GM21447 (cell line): ENCODE measurements around the gene PIP5K1C.
"Not testable (repeated sequence)": the region's sequence is repeated elsewhere in the genome, so short reads cannot be mapped to it uniquely, and the experiment has no call there.

Experiments used
- ATAC-seq: cut with Tn5 transposase; IDR thresholded peaks from one replicate; pipeline ENCODE4 v1.9.1; 2021; ENCODE audit not compliant: unreplicated experiment

Gene PIP5K1C

GRCh38 chr19:3678188-3678587, 22.1 kb downstream of the PIP5K1C start:
- no peak for ATAC-seq

GRCh38 chr19:3674784-3675543, 25.3 kb downstream of the PIP5K1C start:
- no peak for ATAC-seq

- no peak for ATAC-seq
Measured at GRCh38 chr19:3673506-3674439, 26.5 kb downstream of the PIP5K1C start.

GRCh38 chr19:3672993-3673392, 27.3 kb downstream of the PIP5K1C start:
- ATAC-seq: no peak

GRCh38 chr19:3672575-3672948, 27.7 kb downstream of the PIP5K1C start:
- ATAC-seq: no peak

DNA sequence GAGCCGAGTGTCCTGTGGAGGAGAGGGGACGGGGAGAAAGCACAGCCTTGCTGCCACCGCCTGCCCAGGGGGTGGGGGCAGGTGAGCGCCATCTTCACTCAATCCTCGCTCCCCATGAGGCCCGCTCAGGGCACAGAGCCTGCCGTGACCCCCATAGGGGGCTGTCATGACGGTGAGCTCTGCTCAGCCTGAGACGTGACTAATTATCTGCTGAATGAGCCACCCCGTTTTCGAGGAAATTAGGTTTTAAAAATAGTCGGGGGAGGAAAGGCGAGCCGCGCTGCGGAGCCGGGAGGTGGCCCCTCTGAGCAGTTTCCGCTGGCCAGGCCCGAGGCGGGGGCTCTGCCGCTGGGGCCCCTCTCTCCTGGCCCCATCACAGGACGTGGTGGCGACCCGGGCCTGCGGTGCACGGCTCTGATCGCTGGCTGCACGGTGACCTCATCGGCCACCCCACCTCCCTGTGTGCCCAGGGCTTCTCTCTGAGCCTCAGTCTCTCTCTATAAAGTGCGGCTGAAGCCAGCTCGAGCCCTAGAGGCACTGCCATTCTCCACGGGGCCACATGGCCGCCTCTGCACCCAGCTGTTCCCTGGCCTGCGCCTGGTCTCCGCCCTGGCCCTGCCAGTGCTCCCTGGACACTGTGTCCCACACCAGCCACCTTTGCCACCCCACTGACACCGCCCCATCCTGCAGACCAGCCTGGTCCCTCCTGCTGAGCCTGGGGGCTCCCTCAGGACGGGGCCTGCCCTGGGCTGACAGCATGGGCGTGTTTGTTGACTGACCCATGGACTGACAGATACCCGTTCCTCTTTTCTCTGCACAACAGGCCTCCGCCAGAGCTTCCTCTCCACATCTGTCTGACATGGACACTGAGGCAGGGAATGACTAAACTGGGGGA, 28.3 kb downstream of the PIP5K1C start:
- no peak for ATAC-seq

DNA sequence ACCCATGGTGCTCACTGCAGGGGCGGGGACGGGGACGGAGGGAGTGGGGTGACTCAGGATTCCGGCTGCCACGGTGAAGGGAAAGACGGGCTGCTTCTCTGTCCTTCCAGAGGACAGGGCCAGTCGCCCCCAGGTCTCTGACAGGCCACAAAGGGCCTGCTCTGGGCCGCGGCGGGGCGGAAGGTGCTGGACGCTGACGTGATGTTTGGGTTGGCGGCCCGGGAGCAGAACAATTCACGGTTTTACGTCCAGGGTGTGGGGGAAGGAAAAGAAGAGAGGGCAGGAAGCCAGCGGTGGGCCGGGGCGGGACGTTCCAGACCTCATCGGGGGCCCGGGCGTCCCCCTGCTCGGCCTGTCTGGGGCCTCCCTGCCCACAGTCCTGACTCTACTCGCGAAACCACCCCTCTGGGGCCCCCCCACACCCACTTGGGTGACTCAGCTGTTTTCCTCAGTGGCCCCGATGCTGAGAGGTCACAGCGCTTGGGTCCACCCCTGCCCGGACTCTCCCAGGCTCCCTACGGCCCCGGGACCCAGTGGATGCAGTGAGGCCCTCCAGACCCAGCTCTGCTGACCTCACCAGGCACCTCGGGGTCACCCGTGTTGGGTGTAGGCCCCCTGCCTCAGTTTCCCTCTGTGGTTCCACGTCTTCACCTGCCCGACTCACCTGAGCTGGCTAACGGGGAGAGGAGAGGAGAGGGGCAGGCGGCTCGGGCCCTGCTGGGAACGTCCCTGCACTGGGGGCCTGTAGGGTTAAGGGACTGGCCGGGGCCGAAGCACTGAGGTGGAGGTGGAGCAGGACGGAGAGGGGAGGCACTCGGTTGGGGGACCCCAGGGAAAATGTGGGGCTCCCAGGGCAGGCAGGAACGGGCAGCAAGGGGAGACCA, 29.2 kb downstream of the PIP5K1C start:
- peak; percentile 57 for ATAC-seq

DNA sequence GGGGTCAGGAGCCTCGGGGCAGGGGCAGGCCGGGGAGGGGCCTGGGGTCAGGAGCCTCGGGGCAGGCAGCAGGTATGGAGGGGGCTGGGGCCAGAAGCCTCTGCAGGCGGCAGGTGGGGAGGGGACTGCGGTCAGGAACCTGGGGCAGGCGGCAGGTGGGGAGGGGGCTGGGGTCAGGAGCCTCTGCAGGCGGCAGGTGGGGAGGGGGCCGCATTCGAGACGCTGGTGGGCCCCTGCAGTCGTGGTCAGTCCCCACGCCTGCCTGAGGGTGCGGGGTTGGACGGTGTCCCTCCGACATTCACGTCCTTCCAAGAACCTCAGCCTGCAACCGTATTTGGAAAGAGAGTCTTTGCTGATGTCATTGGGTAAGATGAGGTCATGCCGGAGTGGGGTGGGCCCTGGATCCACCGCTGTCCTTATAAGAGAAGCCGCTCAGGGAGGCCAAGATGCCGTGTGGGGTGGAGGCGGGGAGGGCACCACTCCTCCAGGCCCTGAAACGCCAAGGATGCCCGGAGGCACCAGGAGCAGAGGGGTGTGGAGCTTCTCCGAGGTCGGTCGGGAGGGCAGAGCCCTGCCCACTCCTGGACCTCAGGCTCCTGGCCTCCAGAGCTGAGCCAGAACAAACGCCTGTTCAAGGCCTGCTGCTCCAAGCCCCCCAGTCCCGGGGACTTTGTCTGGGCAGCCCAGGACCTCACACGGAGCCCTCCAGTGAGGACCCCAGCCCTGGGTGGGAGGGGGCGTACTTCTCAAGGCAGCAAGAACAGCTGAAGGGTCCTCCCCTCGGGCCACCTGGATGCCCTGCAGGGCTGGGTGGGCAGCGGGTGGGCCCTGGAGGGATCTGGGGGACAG, 30.1 kb downstream of the PIP5K1C start:
- ATAC-seq: no peak

GRCh38 chr19:3669082-3669946, 31.0 kb downstream of the PIP5K1C start:
- no peak for ATAC-seq

DNA sequence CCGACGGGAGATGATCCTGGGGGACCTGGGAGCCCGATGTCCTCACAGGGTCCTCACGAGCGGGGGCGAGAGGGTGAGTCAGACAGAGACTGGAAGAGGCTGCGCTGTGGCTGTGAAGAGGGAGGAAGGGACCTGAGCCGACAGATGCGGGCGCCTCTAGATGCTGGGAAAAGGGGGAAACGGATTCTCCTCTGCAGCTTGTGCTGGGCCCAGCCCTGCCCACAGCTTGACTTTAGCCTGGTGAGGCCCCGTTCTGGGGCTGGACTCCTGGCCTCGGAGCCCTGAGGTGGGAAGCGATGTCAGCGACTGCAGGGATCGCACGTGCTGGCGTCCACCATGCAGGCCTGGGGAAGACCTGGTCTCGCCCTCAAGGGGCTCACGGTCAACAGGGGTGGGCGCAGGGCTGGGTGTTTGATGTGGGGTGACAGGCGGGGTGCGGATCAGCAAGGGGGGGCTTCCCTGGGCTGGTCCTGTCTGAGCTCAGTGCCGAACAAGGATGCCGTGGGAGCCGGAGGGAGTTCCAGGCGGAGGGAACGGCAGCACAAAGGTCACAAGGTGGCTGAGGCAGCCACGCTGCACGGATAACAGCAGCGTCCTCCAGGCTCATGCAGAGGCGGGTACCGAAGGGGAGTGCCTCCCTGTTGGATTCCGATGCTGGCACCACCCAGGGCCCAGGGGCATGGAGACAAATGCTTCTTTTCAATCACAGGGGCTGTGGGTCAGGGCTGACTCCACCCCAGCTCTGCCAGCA, 31.8 kb downstream of the PIP5K1C start:
- ATAC-seq: no peak

DNA sequence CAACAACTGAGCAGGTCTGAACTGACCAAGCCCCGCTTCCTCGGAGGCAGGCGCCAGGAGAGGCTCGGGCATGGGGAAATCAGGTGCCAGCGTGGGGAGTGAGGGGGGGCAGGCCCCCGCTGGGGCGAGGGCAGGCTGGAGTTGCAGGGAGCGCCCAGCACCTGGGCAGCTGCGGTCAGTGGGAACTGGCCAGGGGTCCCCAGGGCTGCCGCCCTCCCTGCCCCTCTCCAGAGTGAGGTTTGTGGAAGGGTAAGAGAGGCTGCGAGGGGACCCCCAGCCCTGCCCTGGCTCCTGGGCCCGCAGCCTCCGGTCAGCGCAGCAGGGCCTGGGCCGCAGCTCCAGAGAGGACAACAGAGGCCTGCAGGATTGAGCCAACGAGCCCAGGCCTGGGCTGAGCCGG, 32.5 kb downstream of the PIP5K1C start:
- no peak for ATAC-seq

DNA sequence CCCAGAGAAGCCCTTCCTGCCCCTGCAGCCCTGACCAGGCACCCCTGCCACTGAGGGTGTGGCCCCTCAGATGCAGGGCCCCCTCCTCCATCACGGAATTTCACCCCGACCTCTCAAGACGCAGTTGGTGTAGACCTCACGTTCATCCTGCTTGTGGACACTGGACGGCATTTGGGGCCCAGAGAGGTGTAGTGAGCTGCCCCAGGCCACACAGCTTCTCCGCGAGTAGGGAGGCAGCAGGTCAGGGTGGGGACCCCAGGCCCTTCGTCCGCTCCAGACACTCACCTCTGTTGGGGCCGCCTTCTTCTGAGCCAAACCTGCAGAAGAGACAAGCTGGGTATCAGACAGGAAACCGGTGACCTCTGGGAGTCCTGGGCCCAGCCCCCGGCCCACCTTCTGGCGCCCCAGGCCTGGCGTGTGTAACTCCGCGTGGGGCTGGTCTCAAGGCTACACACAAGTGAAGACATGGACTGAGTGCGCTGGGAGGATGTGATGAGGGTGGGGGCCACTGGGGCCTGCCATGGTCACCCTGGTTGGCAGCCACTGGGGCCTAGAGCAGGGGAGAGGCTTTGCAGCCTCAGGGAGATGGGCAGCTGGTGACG, 33.1 kb downstream of the PIP5K1C start:
- ATAC-seq: no peak

DNA sequence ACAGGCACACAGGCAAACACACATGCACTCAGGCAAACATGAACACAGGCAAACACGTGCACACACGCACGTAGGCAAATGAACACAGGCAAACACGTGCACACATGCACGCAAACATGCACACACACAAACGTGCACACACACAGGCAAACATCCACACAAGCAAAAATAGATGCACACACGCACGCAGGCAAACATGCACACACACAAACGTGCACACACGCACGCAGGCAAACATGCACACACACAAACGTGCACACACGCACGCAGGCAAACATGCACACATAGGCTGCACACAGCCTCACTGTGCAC, 33.8 kb downstream of the PIP5K1C start:
- ATAC-seq: not testable (repeated sequence)

GRCh38 chr19:3665681-3666544, 34.4 kb downstream of the PIP5K1C start:
- no peak for ATAC-seq

GRCh38 chr19:3664879-3665642, 35.2 kb downstream of the PIP5K1C start:
- ATAC-seq: no peak

DNA sequence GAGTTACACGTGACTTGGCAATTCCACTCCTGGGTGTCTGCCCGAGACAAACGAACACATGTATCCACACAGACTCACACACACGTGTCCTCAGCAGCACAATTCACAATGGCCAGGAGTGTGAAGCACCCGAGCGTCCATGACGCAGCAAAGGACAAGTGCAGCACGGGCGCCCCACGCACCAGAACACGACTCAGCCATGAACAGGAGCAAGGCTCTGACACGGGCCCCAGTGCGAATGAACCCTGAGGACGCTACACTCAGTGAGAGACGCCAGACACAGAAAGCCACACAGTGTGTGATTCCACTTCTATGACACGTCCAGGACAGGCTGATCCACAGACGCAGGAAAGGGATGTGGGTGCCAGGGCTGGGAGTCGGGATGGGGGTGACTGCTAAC, 36.4 kb downstream of the PIP5K1C start:
- ATAC-seq: no peak
